ENCODE data around the gene CD28.

CD28 gene

DNA sequence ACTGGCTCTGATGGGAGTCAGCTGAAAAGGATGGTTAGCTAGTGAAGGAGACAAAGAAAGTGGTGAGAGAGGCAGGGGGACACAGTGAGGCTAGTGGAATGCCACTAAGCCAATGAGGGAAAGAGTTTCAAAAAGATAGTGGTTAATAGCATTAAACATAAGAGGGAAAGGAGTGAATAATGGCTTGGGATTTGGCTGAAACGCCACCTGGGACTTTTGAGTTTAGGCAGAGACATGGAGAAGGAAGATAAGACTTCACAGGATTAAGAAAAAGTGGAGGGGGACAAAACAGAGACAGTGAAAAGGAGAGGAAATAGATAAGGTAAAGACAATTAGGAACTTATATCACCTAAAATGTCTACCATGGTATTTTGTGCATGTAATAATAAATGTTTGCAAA, 6.9 kb downstream of the CD28 start:
- Mint-ChIP-seq H3K4me1 (no peaks in the 10 kb centered on the region), H3K9me3 (peaks cover 4% of the 10 kb centered on the region), H3K4me3 (no peak overlapping the region), H3K27ac (no peak overlapping the region), H3K36me3 (no peaks in the 10 kb centered on the region), H3K27me3 (peaks cover 19% of the 10 kb centered on the region)
- ATAC-seq (ENCODE audit: low read depth): no peak
- no peak for DNase-seq (ENCODE audit: low spot score in 2 of 2)

DNA sequence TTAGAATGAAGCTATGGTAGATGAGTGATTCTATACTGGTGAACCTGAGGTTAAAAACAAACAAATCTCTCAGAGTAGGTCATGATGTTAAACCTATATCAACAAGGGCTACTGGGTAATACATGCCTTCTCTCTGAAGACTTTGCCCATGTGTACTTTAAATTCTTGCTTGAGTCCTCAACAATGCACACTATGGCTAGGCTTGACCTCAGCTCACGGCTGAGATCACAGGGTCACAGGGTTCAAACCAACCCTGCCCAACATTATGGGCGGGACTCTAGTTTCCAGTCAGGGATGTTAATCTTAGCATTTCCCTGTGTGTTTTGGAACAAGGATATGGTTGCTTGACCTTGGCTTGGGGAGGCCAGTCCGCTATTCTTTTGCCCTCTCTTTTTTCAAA, 7.7 kb downstream of the CD28 start:
- no peaks in the 10 kb centered on the region for H3K4me1 Mint-ChIP-seq
- peaks cover 18% of the 10 kb centered on the region for H3K27me3 Mint-ChIP-seq

DNA sequence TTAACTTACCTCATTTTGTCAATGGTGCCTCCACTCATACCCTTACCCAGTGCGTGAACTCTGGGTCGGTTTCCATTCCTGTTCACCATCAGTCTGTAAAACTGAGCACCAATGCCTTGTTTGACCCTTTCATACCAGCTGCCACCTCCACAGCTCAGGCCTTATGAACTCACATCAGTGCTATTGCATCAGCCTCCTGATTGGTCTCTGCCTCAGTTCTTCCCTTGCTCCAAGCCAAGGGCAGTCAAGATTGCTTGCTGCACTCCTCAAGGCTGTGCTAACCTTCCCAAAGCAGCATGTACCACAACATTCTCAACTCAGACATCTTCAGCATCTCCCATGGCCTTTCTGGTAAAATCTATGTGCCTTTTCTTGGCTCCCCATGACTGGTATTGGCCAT, 9.3 kb downstream of the CD28 start:
- no peak for ATAC-seq (ENCODE audit: low read depth)
- no peak overlapping the region for H3K27ac Mint-ChIP-seq
- DNase-seq (ENCODE audit: low spot score in 2 of 2): no peak
- H3K27me3 Mint-ChIP-seq: peaks cover 21% of the 10 kb centered on the region
- no peaks in the 10 kb centered on the region for H3K4me1 Mint-ChIP-seq
- H3K9me3 Mint-ChIP-seq: peaks cover 4% of the 10 kb centered on the region
- no peak overlapping the region for H3K4me3 Mint-ChIP-seq
- no peaks in the 10 kb centered on the region for H3K36me3 Mint-ChIP-seq

More for the DNA sequence above, 7.7 kb downstream of the CD28 start:
- H3K27ac Mint-ChIP-seq: no peak overlapping the region
- H3K9me3 Mint-ChIP-seq: peaks cover 4% of the 10 kb centered on the region
- ATAC-seq (ENCODE audit: low read depth): no peak
- H3K4me3 Mint-ChIP-seq: no peak overlapping the region
- DNase-seq (ENCODE audit: low spot score in 2 of 2): no peak
- no peaks in the 10 kb centered on the region for H3K36me3 Mint-ChIP-seq

- no peak overlapping the region for H3K27ac Mint-ChIP-seq
- H3K9me3 Mint-ChIP-seq: peaks cover 4% of the 10 kb centered on the region
- no peak overlapping the region for H3K4me3 Mint-ChIP-seq
- ATAC-seq (ENCODE audit: low read depth): no peak
- DNase-seq (ENCODE audit: low spot score in 2 of 2): no peak
- no peaks in the 10 kb centered on the region for H3K36me3 Mint-ChIP-seq
- H3K4me1 Mint-ChIP-seq: no peaks in the 10 kb centered on the region
- H3K27me3 Mint-ChIP-seq: peaks cover 28% of the 10 kb centered on the region
Measured at GRCh38 chr2:203718087-203718486, 11.6 kb downstream of the CD28 start.

DNA sequence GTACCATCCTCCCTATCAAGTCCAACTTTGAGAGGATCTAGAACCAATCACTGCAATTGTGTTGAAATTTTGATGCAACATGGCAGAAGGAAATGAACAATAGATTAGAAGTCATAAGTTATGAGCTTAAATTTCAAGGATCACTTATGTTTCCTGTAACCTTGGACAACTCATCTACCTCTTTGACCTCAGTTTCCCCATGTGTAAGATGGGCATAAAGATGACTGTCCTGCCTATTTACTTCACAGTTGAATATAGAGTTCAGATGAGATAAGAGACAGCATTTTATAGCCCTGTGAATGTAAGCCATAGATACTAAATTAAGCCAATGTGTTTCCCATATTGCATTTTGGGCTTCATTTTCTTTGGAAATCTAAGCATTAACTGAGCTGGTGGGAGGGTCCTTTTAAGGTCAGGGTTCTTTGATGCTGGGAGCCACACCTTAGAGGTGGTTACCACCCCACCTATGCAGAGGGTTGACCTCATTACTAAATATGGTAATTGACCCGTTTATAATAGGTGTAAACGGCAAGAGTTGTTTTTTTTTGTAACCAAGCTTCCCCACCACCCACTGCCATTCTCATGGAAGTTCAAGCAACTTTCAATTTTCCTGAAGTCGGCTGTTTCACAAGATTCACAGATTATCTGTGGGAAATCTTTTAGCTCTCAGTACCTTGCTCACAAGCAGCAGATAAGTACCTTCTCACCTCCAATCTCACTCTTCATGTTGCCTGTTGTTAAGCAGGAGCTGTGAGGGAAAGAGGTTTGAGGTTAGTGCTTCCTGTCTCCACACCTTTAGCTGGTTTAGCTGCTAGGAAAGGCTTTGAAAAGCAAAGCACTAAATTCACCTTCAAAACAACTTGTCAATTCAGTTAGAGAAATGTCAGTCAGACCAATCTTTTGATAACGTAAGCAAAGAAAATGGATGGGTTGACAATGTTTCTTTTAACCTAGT, 13.3 kb downstream of the CD28 start:
- no peaks in the 10 kb centered on the region for H3K36me3 Mint-ChIP-seq
- peaks cover 2% of the 10 kb centered on the region for H3K9me3 Mint-ChIP-seq
- H3K4me1 Mint-ChIP-seq: no peaks in the 10 kb centered on the region
- H3K27me3 Mint-ChIP-seq: peaks cover 30% of the 10 kb centered on the region
- H3K27ac Mint-ChIP-seq: no peak overlapping the region
- no peak for DNase-seq (ENCODE audit: low spot score in 2 of 2)
- no peak for ATAC-seq (ENCODE audit: low read depth)
- H3K4me3 Mint-ChIP-seq: no peak overlapping the region

GRCh38 chr2:203720915-203721672, 14.7 kb downstream of the CD28 start:
- H3K4me3 Mint-ChIP-seq: no peak overlapping the region
- DNase-seq (ENCODE audit: low spot score in 2 of 2): no peak
- no peaks in the 10 kb centered on the region for H3K36me3 Mint-ChIP-seq
- H3K9me3 Mint-ChIP-seq: peaks cover 2% of the 10 kb centered on the region
- H3K27me3 Mint-ChIP-seq: peaks cover 25% of the 10 kb centered on the region
- ATAC-seq (ENCODE audit: low read depth): no peak
- no peak overlapping the region for H3K27ac Mint-ChIP-seq
- H3K4me1 Mint-ChIP-seq: no peaks in the 10 kb centered on the region

GRCh38 chr2:203721781-203722300, 15.4 kb downstream of the CD28 start:
- DNase-seq (ENCODE audit: low spot score in 2 of 2) (no peak), ATAC-seq (ENCODE audit: low read depth) (no peak)
- Mint-ChIP-seq H3K27ac (no peak overlapping the region), H3K27me3 (peaks cover 25% of the 10 kb centered on the region), H3K9me3 (peaks cover 2% of the 10 kb centered on the region), H3K4me1 (no peaks in the 10 kb centered on the region), H3K4me3 (no peak overlapping the region), H3K36me3 (no peaks in the 10 kb centered on the region)

GRCh38 chr2:203722411-203722810, 16.0 kb downstream of the CD28 start:
- no peak for DNase-seq (ENCODE audit: low spot score in 2 of 2)
- Mint-ChIP-seq H3K27me3 (peaks cover 23% of the 10 kb centered on the region), H3K4me1 (no peaks in the 10 kb centered on the region), H3K27ac (no peak overlapping the region), H3K4me3 (no peak overlapping the region), H3K36me3 (no peaks in the 10 kb centered on the region), H3K9me3 (peaks cover under 1% of the 10 kb centered on the region)
- no peak for ATAC-seq (ENCODE audit: low read depth)

- Mint-ChIP-seq H3K4me1 (no peaks in the 10 kb centered on the region), H3K9me3 (no peaks in the 10 kb centered on the region), H3K4me3 (no peak overlapping the region), H3K27me3 (peaks cover 8% of the 10 kb centered on the region), H3K27ac (no peak overlapping the region), H3K36me3 (no peaks in the 10 kb centered on the region)
- no peak for ATAC-seq (ENCODE audit: low read depth)
- DNase-seq (ENCODE audit: low spot score in 2 of 2): no peak
Measured at GRCh38 chr2:203728321-203728720, 21.9 kb downstream of the CD28 start.

DNA sequence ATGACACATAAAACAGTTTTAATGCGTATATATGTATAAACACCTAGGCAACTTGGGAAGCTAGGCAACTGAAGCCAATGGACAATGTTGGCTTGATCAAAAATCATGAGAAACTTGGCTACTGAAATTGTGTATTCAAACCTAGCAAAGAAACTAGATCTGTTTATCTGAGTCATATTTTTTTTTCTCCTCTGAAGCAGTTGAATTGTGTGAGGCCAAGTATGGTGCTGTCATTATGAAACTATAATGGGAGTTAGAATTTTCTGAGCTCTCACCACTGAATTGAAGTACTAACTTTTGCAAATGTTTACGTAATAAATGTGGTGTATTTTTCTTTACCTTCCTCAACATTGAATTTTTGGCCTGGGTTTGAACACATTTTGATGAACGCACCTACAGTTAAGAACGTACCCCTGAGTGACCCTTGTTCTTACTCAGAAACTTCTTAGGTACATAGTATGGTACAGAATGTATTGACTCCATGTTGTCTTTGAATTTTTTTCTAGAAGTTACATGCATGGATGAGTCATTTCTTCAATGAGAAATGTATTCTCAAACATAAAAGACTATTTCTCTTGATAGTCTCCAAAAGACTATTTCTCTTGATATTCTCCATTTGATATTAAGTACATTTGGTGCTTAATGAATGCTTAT, 23.8 kb downstream of the CD28 start:
- no peak overlapping the region for H3K27ac Mint-ChIP-seq

GRCh38 chr2:203730883-203731282, 24.4 kb downstream of the CD28 start:
- DNase-seq (ENCODE audit: low spot score in 2 of 2) (no peak), ATAC-seq (ENCODE audit: low read depth) (no peak)
- H3K4me3 Mint-ChIP-seq: no peak overlapping the region
- H3K27ac Mint-ChIP-seq: no peak overlapping the region
- H3K36me3 Mint-ChIP-seq: no peaks in the 10 kb centered on the region
- no peaks in the 10 kb centered on the region for H3K9me3 Mint-ChIP-seq
- no peaks in the 10 kb centered on the region for H3K4me1 Mint-ChIP-seq
- peaks cover 4% of the 10 kb centered on the region for H3K27me3 Mint-ChIP-seq

More for the DNA sequence above, 23.8 kb downstream of the CD28 start:
- Mint-ChIP-seq H3K27me3 (peaks cover 3% of the 10 kb centered on the region), H3K9me3 (no peaks in the 10 kb centered on the region), H3K36me3 (no peaks in the 10 kb centered on the region), H3K4me1 (no peaks in the 10 kb centered on the region), H3K4me3 (no peak overlapping the region)
- DNase-seq (ENCODE audit: low spot score in 2 of 2) (no peak), ATAC-seq (ENCODE audit: low read depth) (no peak)

GRCh38 chr2:203732092-203732952, 25.9 kb downstream of the CD28 start:
- Mint-ChIP-seq H3K4me3 (no peak overlapping the region), H3K4me1 (no peaks in the 10 kb centered on the region), H3K9me3 (no peaks in the 10 kb centered on the region), H3K27ac (no peak overlapping the region), H3K36me3 (no peaks in the 10 kb centered on the region), H3K27me3 (peaks cover 6% of the 10 kb centered on the region)
- ATAC-seq (ENCODE audit: low read depth) (no peak), DNase-seq (ENCODE audit: low spot score in 2 of 2) (no peak)

DNA sequence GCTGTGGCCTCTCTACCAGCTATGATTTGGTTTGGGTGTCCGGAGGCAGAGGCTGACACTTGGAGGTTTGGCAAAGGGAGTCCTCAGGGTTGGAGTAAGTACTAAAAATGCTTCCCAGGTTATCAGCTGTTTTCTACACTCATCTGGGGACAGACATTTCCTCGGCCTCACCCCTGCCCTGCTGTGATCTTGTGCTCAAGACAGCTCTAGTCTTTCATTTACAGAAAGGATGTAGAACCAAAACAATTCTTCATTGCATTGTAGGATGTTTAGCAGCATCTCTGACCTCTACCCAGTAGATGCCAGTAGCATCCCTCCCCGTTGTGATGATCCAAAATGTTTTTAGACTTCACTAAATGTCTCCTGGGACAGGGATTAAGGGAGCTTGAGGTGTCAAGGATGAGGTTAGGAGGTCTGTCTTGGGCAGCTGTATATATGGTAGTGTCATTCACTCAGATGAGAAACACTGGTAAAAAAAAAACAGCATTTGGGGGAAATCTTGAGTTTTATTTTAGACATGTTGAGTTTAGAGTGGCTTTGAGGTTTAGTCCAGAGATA, 26.6 kb downstream of the CD28 start:
- peaks cover 6% of the 10 kb centered on the region for H3K27me3 Mint-ChIP-seq
- ATAC-seq (ENCODE audit: low read depth) (no peak), DNase-seq (ENCODE audit: low spot score in 2 of 2) (no peak)
- no peaks in the 10 kb centered on the region for H3K4me1 Mint-ChIP-seq
- no peaks in the 10 kb centered on the region for H3K9me3 Mint-ChIP-seq
- H3K36me3 Mint-ChIP-seq: no peaks in the 10 kb centered on the region
- H3K4me3 Mint-ChIP-seq: no peak overlapping the region
- H3K27ac Mint-ChIP-seq: no peak overlapping the region
